VCaP (cell line): Measurements from ENCODE around the gene HES1.

Experiments used
- H3K27ac ChIP-seq: fragments of 450-650 bp; 2 replicates; pipeline ENCODE4 v1.5.1; 2017
- CTCF ChIP-seq: fragments of 450-650 bp; conservative IDR thresholded peaks from 2 replicates; pipeline ENCODE4 v1.5.1; 2017; ENCODE audit warnings: mild to moderate bottlenecking, moderate library complexity

The HES1 gene

DNA sequence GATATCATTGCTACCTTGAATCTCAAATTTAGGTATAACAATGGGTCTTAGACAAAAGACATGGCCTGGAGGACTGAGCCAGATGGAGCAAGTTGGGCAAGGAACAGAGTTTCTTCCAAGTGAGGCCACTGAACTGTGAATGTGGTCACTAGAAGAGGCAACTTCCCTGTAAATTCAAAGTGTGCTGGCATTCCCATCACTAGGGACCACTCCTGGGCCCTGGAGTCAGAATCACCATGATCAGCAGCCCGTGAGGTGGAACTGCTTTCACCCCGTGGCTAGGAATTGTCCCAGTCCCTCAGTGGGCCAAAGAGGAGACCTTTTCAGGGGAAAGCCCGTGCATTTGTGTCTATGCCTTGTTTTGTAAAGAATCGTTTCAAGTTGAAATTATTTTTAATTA is 47.3 kb downstream of the HES1 start:
- no peak for TF ChIP-seq CTCF
- peak overlapping the region; percentile 84 for H3K27ac ChIP-seq

DNA sequence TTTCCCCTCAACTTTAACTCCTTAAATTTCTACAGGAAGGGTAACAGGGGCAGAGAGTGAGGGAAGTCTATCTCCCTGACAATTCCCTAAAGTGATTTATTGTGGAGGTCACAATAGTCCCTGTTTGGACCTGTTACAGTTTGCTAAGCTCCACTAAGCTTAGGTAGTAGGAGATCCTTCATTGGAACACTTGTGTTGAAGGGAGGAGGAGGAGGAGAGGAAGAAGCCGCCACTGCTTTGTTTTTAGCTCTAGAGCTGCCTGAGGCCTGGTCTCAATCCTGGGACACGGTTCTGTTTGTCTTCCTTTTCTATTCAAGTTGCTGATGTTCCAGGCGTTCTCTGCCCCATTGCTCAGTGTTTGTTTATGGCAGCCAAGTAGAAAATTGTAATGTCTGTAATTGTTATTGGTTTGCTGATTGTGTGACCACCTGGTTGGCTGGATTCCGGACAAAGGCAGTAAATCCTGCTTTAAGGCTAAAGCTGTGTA is 48.4 kb downstream of the HES1 start:
- peak overlapping the region; percentile 84 for H3K27ac ChIP-seq
- TF ChIP-seq CTCF = no peak

DNA sequence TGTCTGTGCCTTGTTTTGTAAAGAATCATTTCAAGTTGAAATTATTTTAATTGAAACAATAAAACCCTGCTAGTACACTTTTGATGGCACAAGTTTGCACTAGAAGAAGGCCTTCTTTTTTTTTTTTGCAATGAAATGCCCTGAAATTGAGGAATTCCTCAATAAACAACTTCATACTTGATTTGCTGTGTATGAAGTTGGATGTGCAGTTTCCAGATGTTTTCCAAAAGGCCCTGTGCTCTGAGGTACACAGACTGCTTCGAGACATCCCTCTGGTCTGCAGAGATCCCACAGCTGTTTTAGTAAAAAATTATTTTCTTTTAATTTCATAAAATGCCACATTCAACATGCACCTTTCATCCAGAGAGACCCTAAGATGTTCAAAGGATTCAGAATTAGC is 48.9 kb downstream of the HES1 start:
- no peak for TF ChIP-seq CTCF
- peak overlapping the region; percentile 84 for H3K27ac ChIP-seq

- no peak for TF ChIP-seq CTCF
- H3K27ac ChIP-seq = peak overlapping the region; percentile 84
Observed at GRCh38 chr3:194185221-194185620, 49.3 kb downstream of the HES1 start.

DNA sequence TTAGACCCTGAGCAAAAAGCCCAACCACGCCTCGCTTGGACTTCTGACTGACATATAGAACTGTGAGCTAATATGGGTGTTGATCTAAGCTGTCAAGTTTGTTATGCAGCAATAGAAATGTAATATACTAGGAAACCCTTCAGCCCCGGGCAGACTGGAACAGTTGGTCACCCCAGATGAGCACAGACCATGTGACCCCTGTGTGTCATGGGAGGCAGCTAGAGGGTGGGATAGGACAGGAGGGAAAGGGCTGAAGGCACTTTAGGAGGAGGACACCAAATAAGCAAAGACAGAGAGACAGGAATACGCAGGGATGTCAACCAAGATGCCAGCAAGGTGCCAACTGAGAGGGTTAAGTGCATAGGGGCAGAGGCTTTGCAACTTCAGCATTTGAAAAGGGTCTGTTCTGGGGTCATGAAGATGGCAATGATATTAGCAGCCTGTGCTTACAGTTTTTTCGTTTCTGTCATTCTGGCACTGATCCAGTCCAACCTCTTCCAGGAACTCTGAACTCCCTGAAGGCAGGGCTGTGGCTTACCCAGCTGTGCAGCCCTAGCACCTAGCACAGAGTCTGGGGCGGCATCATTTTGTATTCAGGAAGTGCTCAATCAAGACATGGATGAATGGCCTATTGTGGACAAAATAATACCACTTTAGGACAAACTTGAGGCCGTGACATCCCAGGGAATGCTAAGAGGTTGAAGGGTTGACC is 51.4 kb downstream of the HES1 start:
- no peak overlapping the region for H3K27ac ChIP-seq
- TF ChIP-seq CTCF = no peak
